Activated naive CD8-positive, alpha-beta T cell treated with anti-CD3 and anti-CD28 coated beads for 36 hours (primary cell): ENCODE data around the gene RAMP3. TPM values are rescaled to one million over a fixed set of nuclear protein-coding genes. Genes with fewer than 3 reads are reported as not detected.
A peak's percentile ranks its signal among the peaks of the same experiment; 100 is the strongest.
"Not testable (repeated sequence)": the region's sequence is repeated elsewhere in the genome, so short reads cannot be mapped to it uniquely, and the experiment has no call there.

Experiments
- DNase-seq: peaks from one replicate; pipeline ENCODE4 v3.0.0; 2021
- H3K27ac Mint-ChIP-seq: one replicate; pipeline ENCODE4 v1.8.0; 2022; ENCODE audit warnings: mild to moderate bottlenecking, moderate library complexity, mixed read lengths
- H3K27me3 Mint-ChIP-seq: one replicate; pipeline ENCODE4 v1.8.0; 2022; ENCODE audit warnings: mild to moderate bottlenecking, mixed read lengths
- H3K36me3 Mint-ChIP-seq: one replicate; pipeline ENCODE4 v1.8.0; 2021; ENCODE audit warnings: mild to moderate bottlenecking, mixed read lengths
- H3K4me1 Mint-ChIP-seq: one replicate; pipeline ENCODE4 v1.8.0; 2021; ENCODE audit warnings: mixed read lengths
- H3K4me3 Mint-ChIP-seq: one replicate; pipeline ENCODE4 v1.8.0; 2022; ENCODE audit warnings: mild to moderate bottlenecking, moderate library complexity, mixed read lengths
- H3K9me3 Mint-ChIP-seq: one replicate; pipeline ENCODE4 v1.8.0; 2022; ENCODE audit warnings: mixed read lengths
- total RNA-seq, 2 experiments: library from RNA; stranded (reverse); gene quantifications; one replicate each; pipeline ENCODE4 v1.2.3, GENCODE V29; 2021

The RAMP3 gene, protein sequence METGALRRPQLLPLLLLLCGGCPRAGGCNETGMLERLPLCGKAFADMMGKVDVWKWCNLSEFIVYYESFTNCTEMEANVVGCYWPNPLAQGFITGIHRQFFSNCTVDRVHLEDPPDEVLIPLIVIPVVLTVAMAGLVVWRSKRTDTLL
- total RNA-seq: not detected

DNA sequence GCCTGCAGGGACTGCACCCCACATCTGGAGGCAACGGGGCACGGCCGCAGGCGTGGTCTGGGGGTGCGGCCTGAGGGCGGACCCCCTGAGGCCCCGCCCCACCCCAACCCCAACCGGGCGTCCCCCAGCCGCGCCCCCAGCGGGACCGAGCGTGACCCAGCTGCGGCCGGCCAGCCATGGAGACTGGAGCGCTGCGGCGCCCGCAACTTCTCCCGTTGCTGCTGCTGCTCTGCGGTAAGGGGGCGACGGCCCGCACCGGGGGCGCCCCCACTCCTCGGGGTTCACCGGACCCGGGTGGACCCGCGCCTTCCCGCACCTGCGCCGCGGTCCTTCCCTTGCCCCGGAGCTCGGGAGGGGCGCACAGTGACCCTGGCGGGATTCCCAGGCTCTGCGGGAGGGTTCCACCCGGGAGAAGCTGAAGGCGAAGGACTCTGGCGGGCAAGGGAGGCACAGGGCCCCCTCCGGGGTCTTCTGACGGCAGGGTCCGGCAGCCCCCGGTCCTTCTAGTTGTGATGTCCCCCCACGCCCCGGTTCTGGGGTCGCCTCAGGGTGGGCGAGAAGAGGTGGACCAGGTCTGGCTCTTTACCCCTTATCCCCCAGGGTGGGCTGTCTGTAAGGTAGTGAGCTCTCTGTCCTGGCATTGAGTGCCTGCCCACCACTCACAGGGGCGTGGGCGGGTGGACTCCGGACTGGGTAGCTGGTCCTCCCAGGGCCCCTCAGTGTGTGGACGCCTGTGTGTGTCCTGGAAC lies at the start of gene RAMP3:
Gene RAMP3, plus strand, starts transcription at position 139 of the 749 bp plus-strand sequence. Its CDS starts 38 bp downstream, at position 177.
- Mint-ChIP-seq H3K27me3 (peaks cover 25% of the 10 kb centered on the region), H3K4me3 (no peak within 1 kb of the TSS), H3K36me3 (no peaks in the 10 kb centered on the region), H3K27ac (no peak within 1 kb of the TSS), H3K9me3 (no peaks in the 10 kb centered on the region), H3K4me1 (peaks cover 5% of the 10 kb centered on the region)
- no peak for DNase-seq

DNA sequence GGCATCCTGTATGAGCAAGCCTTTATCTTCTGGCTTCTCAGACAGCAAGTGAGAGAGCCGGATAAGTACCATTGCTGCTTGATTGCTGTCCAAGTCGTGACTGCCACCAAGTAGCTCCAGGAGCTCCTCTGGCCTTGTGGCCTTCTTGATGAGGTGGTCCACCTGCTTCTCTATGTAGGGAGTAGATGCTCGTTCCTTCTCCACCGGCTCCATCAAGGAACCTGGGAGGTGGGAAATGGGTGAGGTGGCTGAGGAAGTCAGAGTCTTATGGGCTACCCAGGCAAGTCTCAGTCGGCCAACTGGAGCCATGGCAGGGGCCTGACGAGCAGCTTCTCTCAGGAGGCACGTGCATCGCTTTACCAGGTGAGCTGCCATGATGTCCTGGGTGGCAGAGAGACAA lies 48.7 kb upstream of the RAMP3 start:
- peaks cover 3% of the 10 kb centered on the region for H3K27me3 Mint-ChIP-seq

DNA sequence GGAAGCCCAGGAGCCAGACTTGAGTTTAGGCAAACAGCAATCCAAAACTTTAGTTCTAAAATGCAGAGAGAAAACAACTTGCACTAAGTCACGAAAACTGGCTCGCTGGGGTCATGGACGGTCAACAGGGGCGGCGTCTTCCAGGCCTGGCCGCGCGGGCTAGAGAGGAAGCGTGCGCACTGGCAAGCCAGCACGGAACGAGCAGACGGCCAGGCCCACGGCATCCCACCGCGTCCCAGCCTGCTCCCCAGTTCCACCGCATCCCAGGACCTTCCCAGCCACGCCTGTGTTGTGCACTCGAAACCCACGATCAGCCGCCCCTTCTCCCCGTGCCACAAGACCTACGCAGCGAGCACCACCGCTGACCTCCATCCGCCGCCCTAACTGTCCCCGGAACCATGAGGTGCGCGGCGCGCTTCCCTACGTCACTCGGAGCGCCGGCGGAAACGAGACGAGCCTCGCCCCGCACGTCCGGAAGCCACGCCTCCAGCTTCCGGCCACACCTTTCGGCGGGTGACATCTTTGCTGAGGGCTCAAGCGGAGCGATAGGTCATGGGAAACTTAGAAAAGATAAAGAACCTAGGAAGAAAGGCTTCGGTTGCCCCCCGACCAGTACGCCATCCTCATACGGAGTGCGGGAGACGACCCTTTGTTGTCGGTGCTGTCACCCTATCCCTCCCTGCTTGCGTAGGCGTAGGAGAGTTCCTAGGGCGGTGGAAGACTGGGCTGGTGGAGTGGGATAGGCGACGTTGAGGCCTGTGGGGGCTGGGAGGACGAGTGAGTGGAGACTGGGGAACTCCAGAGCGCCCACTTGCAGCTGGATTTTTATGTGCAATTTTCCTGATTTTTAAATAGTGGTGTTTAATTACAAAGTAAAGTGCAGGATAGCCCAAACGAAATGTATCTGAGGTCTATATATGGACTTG lies 46.0 kb upstream of the RAMP3 start, which contains the start of gene TBRG4:
Gene TBRG4, minus strand, starts transcription at position 400 of the 926 bp plus-strand sequence. CDS start 2,460 bp downstream, outside the sequence.
- peaks cover 38% of the 10 kb centered on the region for H3K36me3 Mint-ChIP-seq
- H3K4me3 Mint-ChIP-seq: peak within 1 kb of the TSS; percentile 98
- H3K9me3 Mint-ChIP-seq: no peaks in the 10 kb centered on the region
- peak within 1 kb of the TSS; percentile 99 for H3K27ac Mint-ChIP-seq
- peaks cover 10% of the 10 kb centered on the region for H3K27me3 Mint-ChIP-seq
- DNase-seq: peak; percentile 96
- peaks cover 35% of the 10 kb centered on the region for H3K4me1 Mint-ChIP-seq

More for the DNA sequence above, 48.7 kb upstream of the RAMP3 start:
- no peak for DNase-seq
- Mint-ChIP-seq H3K27ac (peak overlapping the region; percentile 71), H3K4me1 (peaks cover 41% of the 10 kb centered on the region), H3K9me3 (no peaks in the 10 kb centered on the region), H3K36me3 (peaks cover 45% of the 10 kb centered on the region), H3K4me3 (peak overlapping the region; percentile 80)

DNA sequence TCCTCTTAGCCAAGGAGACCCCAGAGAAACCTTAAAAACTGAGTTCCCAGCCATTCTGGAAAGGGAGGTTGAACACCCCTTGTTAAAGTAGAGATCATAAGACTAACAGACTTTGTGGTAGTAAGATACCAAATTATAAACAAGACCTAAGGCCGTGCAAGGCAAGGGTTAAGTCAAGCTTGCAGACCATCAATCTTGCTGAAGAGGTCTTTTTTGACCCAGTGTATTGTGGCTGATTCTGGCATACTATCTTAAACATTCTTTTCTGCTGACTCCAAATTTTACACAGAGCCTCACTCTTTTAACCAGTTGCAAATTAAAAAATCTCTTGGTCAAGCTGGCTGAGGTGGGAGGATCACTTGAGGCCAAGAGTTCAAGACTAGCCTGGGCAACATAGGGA lies 44.9 kb upstream of the RAMP3 start:
- H3K27me3 Mint-ChIP-seq: peaks cover 10% of the 10 kb centered on the region
- peak overlapping the region; percentile 98 for H3K4me3 Mint-ChIP-seq
- DNase-seq: no peak
- no peaks in the 10 kb centered on the region for H3K9me3 Mint-ChIP-seq
- H3K27ac Mint-ChIP-seq: peak overlapping the region; percentile 70
- H3K36me3 Mint-ChIP-seq: peaks cover 31% of the 10 kb centered on the region
- peaks cover 25% of the 10 kb centered on the region for H3K4me1 Mint-ChIP-seq

DNA sequence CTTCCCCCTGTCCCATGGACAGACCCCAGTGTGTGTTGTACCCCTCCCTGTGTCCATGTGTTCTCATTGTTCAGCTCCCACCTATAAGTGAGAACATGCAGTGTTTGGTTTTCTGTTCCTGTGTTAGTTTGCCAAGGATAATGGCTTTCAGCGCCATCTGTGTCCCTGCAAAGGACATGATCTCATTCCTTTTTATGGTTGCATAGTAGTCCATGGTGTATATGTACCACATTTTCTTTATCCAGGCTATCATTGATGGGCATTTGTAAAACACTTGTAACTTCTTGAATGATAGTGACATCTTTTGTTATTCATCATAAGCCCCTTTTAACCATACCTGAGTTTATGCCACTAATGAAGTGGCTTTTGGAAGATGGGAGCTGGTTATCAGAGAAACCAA lies 43.3 kb upstream of the RAMP3 start:
- H3K4me3 Mint-ChIP-seq, H3K9me3 Mint-ChIP-seq, H3K27ac Mint-ChIP-seq, DNase-seq: not testable (repeated sequence)
- Mint-ChIP-seq H3K36me3 (peaks cover 17% of the 10 kb centered on the region), H3K27me3 (peaks cover 10% of the 10 kb centered on the region), H3K4me1 (peaks cover 11% of the 10 kb centered on the region)

DNA sequence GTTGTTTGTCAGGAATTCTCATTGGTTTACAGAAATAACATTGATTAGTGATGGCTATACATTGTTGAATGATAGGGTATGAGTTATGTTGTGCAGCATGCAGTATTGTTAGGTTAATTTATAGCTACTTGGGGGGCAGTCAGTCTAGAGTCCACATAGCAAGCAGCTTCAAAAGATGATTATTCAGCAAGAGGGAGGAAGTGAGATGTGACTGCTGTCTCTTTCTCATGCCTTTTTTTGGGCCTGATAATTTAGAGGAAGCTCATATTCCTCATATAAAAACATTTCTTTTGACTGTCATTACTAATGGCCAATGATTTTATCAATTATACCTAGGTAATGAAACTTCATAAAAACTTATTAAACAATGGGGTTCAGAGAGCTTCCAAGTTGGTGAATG lies 42.7 kb upstream of the RAMP3 start:
- no peak overlapping the region for H3K27ac Mint-ChIP-seq
- peaks cover 16% of the 10 kb centered on the region for H3K36me3 Mint-ChIP-seq
- DNase-seq: no peak
- peaks cover 7% of the 10 kb centered on the region for H3K4me1 Mint-ChIP-seq
- H3K9me3 Mint-ChIP-seq: no peaks in the 10 kb centered on the region
- H3K4me3 Mint-ChIP-seq: no peak overlapping the region
- peaks cover 10% of the 10 kb centered on the region for H3K27me3 Mint-ChIP-seq

DNA sequence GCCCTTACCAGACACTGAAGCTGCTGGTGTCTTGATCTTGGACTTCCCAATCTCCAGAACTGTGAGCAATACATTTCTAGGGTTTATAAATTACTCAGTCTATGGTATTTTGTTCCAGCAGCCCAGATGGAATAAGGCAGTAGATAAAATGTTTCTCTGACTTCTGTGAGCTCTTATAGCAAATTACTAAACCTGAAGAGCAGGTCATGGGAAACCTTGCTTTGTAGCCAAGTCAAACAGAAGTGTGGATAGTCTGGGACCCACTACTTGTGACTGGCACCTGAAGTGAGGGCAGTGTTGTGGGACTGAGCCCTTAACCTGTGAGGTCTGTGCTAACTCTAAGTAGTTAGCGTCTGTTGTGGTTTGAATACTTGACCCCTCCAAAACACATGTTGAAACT lies 41.5 kb upstream of the RAMP3 start:
- Mint-ChIP-seq H3K4me1 (peaks cover 4% of the 10 kb centered on the region), H3K9me3 (no peaks in the 10 kb centered on the region), H3K27ac (no peak overlapping the region), H3K4me3 (no peak overlapping the region), H3K36me3 (peaks cover 4% of the 10 kb centered on the region), H3K27me3 (peaks cover 10% of the 10 kb centered on the region)
- no peak for DNase-seq

DNA sequence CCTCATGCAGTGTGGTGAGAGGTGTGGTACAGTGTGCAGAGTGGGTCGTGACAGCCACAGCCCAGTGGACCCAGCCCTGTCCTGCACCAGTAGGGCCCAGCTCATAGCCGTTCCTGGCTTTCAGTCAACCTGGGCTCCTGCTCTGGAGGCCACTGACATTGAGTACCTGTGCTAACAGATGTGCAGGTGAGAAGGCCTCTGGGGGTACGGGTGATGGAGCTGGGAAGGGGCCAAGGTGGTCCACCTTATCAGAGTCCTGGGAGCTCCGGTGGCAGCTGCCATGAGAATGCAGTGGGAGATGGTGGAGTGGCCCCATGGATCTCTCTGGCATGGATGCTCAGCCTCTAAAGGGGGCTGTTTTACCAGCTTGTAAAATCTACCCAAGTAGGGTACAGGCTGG lies 40.0 kb upstream of the RAMP3 start:
- Mint-ChIP-seq H3K4me1 (peaks cover 3% of the 10 kb centered on the region), H3K9me3 (no peaks in the 10 kb centered on the region)

DNA sequence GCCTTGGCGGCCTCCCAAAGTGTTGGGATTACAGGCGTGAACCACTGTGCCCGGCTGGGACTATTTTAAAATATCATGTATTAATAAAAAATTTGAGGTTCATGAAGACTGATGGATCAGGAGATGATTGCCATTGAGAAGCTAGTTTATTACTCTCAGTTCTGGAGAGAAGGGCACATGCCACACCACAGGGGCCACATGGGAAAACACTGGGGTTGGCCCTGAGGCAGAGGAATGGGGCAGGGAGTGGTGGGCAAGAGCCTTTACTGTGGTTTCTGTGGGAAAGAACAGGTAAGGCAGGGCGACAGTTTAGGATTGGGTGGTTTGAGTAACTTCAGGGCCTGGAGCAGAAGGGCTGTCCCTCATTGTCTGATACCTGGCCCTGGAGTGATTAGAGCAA lies 39.3 kb upstream of the RAMP3 start:
- Mint-ChIP-seq H3K4me1 (peaks cover 7% of the 10 kb centered on the region), H3K27ac (no peak overlapping the region), H3K9me3 (no peaks in the 10 kb centered on the region), H3K27me3 (peaks cover 7% of the 10 kb centered on the region), H3K4me3 (no peak overlapping the region), H3K36me3 (no peaks in the 10 kb centered on the region)
- no peak for DNase-seq

More for the DNA sequence above, 40.0 kb upstream of the RAMP3 start:
- Mint-ChIP-seq H3K36me3 (no peaks in the 10 kb centered on the region), H3K27ac (no peak overlapping the region), H3K4me3 (no peak overlapping the region), H3K27me3 (peaks cover 7% of the 10 kb centered on the region)
- DNase-seq: no peak

DNA sequence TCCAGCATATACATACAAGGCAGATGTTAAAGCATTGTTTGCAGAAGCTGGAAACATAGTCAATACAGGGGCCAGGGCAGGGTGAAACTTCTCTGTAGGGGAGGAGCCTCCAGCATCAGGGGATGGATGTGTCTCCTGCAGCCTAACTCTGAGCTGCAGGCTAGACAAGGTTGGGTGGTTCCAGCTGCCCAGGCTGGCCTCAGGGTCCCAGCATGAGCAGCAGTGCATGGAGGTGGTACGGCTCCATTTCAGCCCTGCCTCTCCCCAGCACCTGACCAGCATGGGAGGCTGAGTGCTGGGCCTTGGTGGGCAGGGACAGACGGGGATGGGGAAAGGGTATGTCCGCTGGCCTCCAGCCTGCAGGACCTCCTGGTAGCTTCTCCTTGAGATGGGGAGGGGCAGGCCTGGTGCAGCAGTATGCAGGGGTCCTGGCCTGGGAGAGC lies 38.7 kb upstream of the RAMP3 start:
- H3K4me1 Mint-ChIP-seq: peaks cover 12% of the 10 kb centered on the region
- DNase-seq: no peak
- no peaks in the 10 kb centered on the region for H3K36me3 Mint-ChIP-seq
- no peak overlapping the region for H3K4me3 Mint-ChIP-seq
- peaks cover 7% of the 10 kb centered on the region for H3K27me3 Mint-ChIP-seq
- H3K27ac Mint-ChIP-seq: no peak overlapping the region
- no peaks in the 10 kb centered on the region for H3K9me3 Mint-ChIP-seq

DNA sequence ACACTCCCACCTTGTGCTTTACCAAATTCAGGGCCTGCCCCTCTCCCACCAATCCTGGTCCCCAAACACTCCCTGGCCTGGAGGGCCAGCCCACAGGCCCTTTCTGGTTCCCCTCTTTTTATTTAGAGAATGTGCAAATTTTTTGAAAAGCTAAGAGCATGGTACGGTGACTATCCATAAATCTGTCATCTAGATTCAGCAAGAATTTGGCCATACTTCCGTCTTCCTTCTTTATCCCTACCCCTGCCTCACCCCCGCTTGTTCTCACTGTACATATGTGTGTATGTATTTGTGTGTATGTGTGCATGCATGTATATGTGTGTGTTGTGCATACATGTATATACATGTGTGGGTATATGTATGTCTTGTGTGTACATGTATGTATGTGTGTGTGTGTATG lies 38.0 kb upstream of the RAMP3 start:
- H3K4me1 Mint-ChIP-seq: peaks cover 12% of the 10 kb centered on the region
- no peaks in the 10 kb centered on the region for H3K9me3 Mint-ChIP-seq
- peaks cover 1% of the 10 kb centered on the region for H3K27me3 Mint-ChIP-seq
- H3K4me3 Mint-ChIP-seq: no peak overlapping the region
- H3K36me3 Mint-ChIP-seq: no peaks in the 10 kb centered on the region
- no peak overlapping the region for H3K27ac Mint-ChIP-seq
- DNase-seq: no peak

DNA sequence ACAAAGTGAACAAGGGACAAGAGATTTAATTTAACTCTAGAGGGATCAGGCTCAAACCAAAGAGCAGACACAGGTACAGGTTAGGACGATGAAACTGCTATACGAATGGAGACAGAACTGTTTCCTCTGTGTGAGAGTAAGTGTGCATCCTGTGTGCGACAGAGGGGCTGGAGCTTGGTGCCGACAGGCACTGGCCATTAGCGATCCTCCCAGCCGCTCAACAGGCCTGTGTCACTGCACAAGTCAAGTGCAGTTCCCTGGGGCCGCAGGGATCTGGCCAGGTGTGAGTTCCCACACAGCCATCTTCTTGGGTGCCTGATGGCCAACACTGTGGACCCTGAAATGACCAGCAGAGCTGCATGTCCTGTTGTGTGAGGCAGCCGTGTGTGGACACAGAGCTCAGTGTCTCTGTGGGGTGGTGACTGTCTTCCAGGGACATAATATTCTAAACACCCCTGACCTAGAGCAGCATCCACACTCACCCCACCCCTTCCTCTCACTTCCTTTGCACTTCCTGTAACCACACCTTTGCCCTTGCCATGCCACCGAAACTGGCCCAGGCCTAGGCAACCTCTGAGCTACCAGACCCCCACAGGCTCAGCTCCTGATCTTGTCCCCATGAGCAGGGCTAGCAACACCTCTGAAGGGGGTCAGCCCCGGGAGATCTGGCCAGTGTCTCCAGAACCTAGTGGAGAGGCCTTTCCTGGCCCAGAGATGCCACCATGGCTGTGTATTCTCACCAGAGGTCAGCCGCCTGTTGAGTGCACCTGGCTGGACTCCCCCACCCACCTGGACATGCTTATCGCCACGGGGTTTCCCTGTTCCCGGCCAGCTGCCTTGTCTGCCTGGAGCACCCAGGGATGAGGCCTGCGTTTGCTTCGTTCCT lies 34.4 kb upstream of the RAMP3 start:
- Mint-ChIP-seq H3K9me3 (no peaks in the 10 kb centered on the region), H3K27ac (peak overlapping the region; percentile 68), H3K4me3 (no peak overlapping the region), H3K27me3 (no peaks in the 10 kb centered on the region), H3K4me1 (peaks cover 12% of the 10 kb centered on the region), H3K36me3 (no peaks in the 10 kb centered on the region)
- DNase-seq: no peak

DNA sequence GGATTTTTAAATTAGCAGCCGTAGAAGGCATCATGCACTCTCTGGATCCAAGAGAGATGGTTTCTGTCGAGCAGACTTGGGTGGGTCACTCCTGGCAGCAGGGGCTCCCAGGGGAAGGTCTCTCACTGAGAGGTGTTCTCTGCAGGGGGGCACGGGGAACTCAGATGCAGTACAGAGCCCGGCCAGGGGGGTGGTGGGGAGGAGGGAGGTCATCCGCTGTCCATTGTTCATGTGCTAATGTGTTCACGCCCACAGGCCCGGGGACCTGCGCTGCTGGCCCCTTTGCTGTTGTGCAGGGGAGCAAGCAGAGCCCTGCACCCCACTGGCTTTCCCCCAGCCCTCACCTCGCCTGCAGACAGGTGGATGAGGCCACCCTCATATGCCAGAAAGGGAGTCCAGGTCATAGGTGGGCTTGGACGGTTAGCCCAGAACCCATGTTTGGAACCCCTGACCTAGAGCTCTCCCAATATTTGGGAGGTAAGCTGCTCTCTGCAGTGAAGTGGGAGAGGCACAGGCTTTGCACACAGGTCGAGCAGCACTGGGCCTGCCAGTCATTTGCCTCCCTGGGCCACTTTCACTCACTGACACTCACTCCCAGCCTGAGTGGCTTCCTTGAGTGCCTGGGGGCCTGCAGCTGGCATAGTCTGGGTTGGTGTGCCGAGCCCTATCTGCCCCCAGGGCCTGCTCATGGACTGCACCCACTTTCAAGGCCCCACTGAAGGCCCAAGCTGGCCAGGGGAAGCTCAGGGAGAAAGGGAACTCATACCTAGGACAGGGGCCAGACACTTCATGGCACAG lies 33.5 kb upstream of the RAMP3 start:
- no peaks in the 10 kb centered on the region for H3K36me3 Mint-ChIP-seq
- H3K4me3 Mint-ChIP-seq: no peak overlapping the region
- no peaks in the 10 kb centered on the region for H3K27me3 Mint-ChIP-seq
- H3K4me1 Mint-ChIP-seq: peaks cover 12% of the 10 kb centered on the region
- no peak for DNase-seq
- H3K27ac Mint-ChIP-seq: no peak overlapping the region
- no peaks in the 10 kb centered on the region for H3K9me3 Mint-ChIP-seq
